HL-60 (cell line): ENCODE results near the gene ARHGEF9.

Source experiments
- CTCF ChIP-seq: IDR thresholded peaks from one replicate; pipeline ENCODE4 v1.5.1; 2011; ENCODE audit warnings: low read length, control low read depth, inconsistent platforms; ENCODE audit not compliant: insufficient read depth
- POLR2AphosphoS5 ChIP-seq: IDR thresholded peaks from 2 replicates; pipeline ENCODE4 v1.6.1; 2012; ENCODE audit warnings: low read depth
- REST ChIP-seq: IDR thresholded peaks from 2 replicates; pipeline ENCODE4 v1.6.1; 2012; ENCODE audit warnings: low read depth; ENCODE audit not compliant: insufficient replicate concordance
- SPI1 ChIP-seq: IDR thresholded peaks from 2 replicates; pipeline ENCODE4 v1.6.1; 2012; ENCODE audit warnings: low read depth, mild to moderate bottlenecking, borderline replicate concordance

- TF ChIP-seq CTCF: no peak
- no peak for TF ChIP-seq REST
- no peak for TF ChIP-seq SPI1
- no peak for TF ChIP-seq POLR2AphosphoS5
These were observed 38.3 kb downstream of the ARHGEF9 start for GRCh38 chrX:63746715-63747114.
